Measurements from ENCODE around the gene SPRYD3.
A peak's percentile ranks its signal among the peaks of the same experiment; 100 is the strongest.

Gene SPRYD3

DNA sequence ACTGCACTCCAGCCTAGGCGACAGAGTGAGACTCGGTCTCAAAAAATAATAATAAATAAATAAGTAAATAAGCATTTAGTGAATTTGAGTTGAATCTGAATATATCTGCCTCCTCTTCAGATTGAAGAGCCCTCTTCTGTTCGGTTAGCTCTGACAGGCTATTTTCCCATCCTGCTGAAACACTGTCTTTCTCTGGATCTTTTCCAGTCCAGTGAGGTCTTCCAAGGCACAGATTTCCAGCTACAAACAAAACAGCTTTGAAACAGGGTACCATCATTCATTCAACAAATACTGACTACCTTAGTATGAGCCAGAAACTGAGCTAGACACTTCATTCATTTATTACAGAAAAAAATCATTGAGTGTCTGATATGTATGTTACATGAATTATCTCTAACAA is 7.2 kb upstream of the SPRYD3 start:
- TF ChIP-seq CTCF (conservative IDR thresholded peaks at IDR 0.05) (no peak), ZFX (IDR thresholded peaks at IDR 0.05) (no peak)
- no peak overlapping the region for H3K27ac ChIP-seq

GRCh38 chr12:53082637-53083175 is 3.5 kb upstream of the SPRYD3 start:
- H3K27ac ChIP-seq = no peak overlapping the region
- TF ChIP-seq CTCF (conservative IDR thresholded peaks at IDR 0.05) = no peak
- TF ChIP-seq ZFX (IDR thresholded peaks at IDR 0.05) = no peak

GRCh38 chr12:53078425-53079225 is 565 bp downstream of the SPRYD3 start:
- TF ChIP-seq CTCF (conservative IDR thresholded peaks at IDR 0.05) = no peak
- peak; percentile 69; the same call in 1 of the 2 replicates for TF ChIP-seq ZFX (IDR thresholded peaks at IDR 0.05)
- H3K27ac ChIP-seq = peak overlapping the region; percentile 82

- TF ChIP-seq ZFX (IDR thresholded peaks at IDR 0.05) (no peak), CTCF (conservative IDR thresholded peaks at IDR 0.05) (no peak)
These were observed 2.2 kb downstream of the SPRYD3 start for GRCh38 chr12:53077030-53077429.

GRCh38 chr12:53076461-53076860 is 2.7 kb downstream of the SPRYD3 start:
- no peak overlapping the region for H3K27ac ChIP-seq
- TF ChIP-seq CTCF (conservative IDR thresholded peaks at IDR 0.05) = no peak
- no peak for TF ChIP-seq ZFX (IDR thresholded peaks at IDR 0.05)

More at GRCh38 chr12:53077030-53077429, 2.2 kb downstream of the SPRYD3 start:
- no peak overlapping the region for H3K27ac ChIP-seq

DNA sequence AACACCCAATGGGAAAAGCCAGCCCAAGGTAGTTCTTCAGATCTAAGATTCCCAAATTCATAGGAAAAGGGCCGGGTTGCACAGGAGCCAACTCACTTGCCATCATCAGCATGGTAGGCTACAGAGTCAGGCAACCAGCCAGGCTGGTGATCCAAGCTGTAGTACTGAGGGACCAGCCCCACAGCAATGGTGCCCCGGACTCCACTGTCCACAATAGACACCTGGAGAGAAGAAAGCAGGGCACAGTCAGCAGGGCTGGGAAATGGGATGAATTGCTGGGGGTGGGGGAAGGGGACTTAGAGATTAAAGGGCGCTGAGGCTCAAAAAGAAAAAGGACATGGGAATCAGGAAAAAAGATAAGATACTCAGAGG is 4.2 kb downstream of the SPRYD3 start:
- TF ChIP-seq CTCF (conservative IDR thresholded peaks at IDR 0.05) (no peak), ZFX (IDR thresholded peaks at IDR 0.05) (no peak)
- H3K27ac ChIP-seq = no peak overlapping the region

GRCh38 chr12:53074283-53074998 is 4.7 kb downstream of the SPRYD3 start:
- H3K27ac ChIP-seq = no peak overlapping the region
- TF ChIP-seq ZFX (IDR thresholded peaks at IDR 0.05) = no peak
- TF ChIP-seq CTCF (conservative IDR thresholded peaks at IDR 0.05) = no peak

All from C4-2B (cell line).